ENCODE measurements around the gene TTLL1.

Gene TTLL1

GRCh38 chr22:42991010-42991651, 98.1 kb downstream of the TTLL1 start:
- Histone ChIP-seq H3K4me1 (ENCODE audit: low read depth, poor library complexity, severe bottlenecking) (no peaks in the 10 kb centered on the region), H4K20me1 (ENCODE audit: insufficient read depth) (no peaks in the 10 kb centered on the region), H3K36me3 (ENCODE audit: insufficient read depth) (no peaks in the 10 kb centered on the region), H3K79me2 (ENCODE audit: insufficient read depth, low read depth) (peaks cover 15% of the 10 kb centered on the region; the same call in 1 of the 2 replicates), H2AFZ (ENCODE audit: low read depth) (no peak overlapping the region), H3K27ac (no peak overlapping the region), H3K9ac (no peak overlapping the region), H3K4me3 (IDR thresholded peaks at IDR 0.05; ENCODE audit: insufficient read depth, low read depth, low read length) (no peak overlapping the region), H3K4me2 (no peak overlapping the region), H3K27me3 (ENCODE audit: insufficient read depth, low read depth) (no peaks in the 10 kb centered on the region)
- TF ChIP-seq CTCF (conservative IDR thresholded peaks at IDR 0.05; ENCODE audit: low read depth, low read length), result no peak

DNA sequence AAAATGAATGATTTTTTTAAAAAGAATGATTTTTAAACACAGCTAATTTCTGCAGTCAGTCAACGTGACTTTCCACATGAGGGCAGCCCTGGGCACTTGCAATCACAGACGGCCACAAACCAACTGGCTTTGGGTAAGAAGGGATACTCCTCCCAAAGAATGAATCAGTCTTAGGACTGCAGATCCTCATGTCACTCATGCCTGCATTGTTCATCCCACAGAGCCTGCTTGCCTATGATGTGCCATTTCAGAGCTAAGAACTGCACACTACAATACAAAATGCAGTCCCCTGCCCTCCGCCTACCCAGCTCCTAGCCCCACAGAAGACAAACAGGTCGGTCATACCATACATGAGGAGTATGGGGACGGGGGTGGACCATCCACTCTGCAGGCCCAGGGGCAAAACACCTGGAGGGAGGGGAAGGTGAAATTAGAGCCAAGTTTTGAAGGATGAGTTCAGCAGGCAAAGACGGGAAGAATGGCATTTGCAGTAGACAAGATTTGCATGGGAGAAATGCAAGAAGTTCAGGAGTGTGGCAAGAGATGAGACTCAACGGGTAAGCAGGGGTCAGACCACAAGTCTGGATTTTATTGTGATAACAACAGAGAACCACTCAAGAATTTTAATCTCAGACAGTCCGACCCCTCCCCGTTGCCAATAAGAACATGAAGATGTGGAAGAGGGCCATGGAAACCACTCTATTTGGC, 98.9 kb downstream of the TTLL1 start:
- Histone ChIP-seq H3K9ac (no peak overlapping the region), H3K79me2 (ENCODE audit: insufficient read depth, low read depth) (peaks cover 15% of the 10 kb centered on the region; the same call in 1 of the 2 replicates), H3K27me3 (ENCODE audit: insufficient read depth, low read depth) (no peaks in the 10 kb centered on the region), H3K4me2 (no peak overlapping the region), H3K4me3 (IDR thresholded peaks at IDR 0.05; ENCODE audit: insufficient read depth, low read depth, low read length) (no peak overlapping the region), H4K20me1 (ENCODE audit: insufficient read depth) (no peaks in the 10 kb centered on the region), H3K27ac (no peak overlapping the region), H2AFZ (ENCODE audit: low read depth) (no peak overlapping the region), H3K4me1 (ENCODE audit: low read depth, poor library complexity, severe bottlenecking) (no peaks in the 10 kb centered on the region), H3K36me3 (ENCODE audit: insufficient read depth) (no peaks in the 10 kb centered on the region)
- TF ChIP-seq CTCF (conservative IDR thresholded peaks at IDR 0.05; ENCODE audit: low read depth, low read length), result no peak

Data from KMS-11 (cell line).